A673 (cell line): ENCODE measurements around the gene GPHN. TPM values are rescaled to one million over a fixed set of nuclear protein-coding genes. Genes with fewer than 3 reads are reported as not detected.

Experiments
- BruUV-seq: library from RNA; stranded (reverse); fragments of 400-500 nt; replicated peaks from 2 replicates; lab custom pipeline; 2021; lab: Mats Ljungman, UMichigan
- CTCF ChIA-PET: fragments of 300-600 bp; sonication (Branson Sonifier 250); formaldehyde crosslinking; loops from one replicate; lab custom pipeline; 2022; ENCODE audit warnings: antibody characterized with exemption; lab: Charles Lee
- POLR2A ChIA-PET: fragments of 300-600 bp; sonication (Branson Sonifier 250); formaldehyde crosslinking; loops from one replicate; lab custom pipeline; 2022; ENCODE audit warnings: antibody characterized with exemption; ENCODE audit not compliant: low non-redundant PET; lab: Charles Lee
- DNase-seq: peaks from one replicate; pipeline ENCODE4 v3.0.0-alpha.2; 2015; ENCODE audit warnings: low spot score
- H3K27ac ChIP-seq: fragments of 200-600 bp; sonication (generic); 2 replicates; pipeline ENCODE4 v1.5.1; 2016; ENCODE audit warnings: mixed run types, low read depth, mild to moderate bottlenecking, mixed read lengths, antibody characterized with exemption, low read length; ENCODE audit not compliant: poor library complexity, severe bottlenecking
- H3K27me3 ChIP-seq: fragments of 200-600 bp; sonication (generic); replicated peaks from 2 replicates; pipeline ENCODE4 v1.6.1; 2017; ENCODE audit warnings: mixed run types, low read depth, mild to moderate bottlenecking, mixed read lengths, antibody characterized with exemption, low read length; ENCODE audit not compliant: insufficient read depth, poor library complexity
- H3K36me3 ChIP-seq: fragments of 200-600 bp; sonication (generic); 2 replicates; pipeline ENCODE4 v1.6.1; 2016; ENCODE audit warnings: mixed run types, mild to moderate bottlenecking, mixed read lengths, antibody characterized with exemption, low read length; ENCODE audit not compliant: insufficient read depth, poor library complexity, severe bottlenecking
- H3K4me1 ChIP-seq: fragments of 200-600 bp; sonication (generic); 2 replicates; pipeline ENCODE4 v1.6.1; 2017; ENCODE audit warnings: mixed run types, mild to moderate bottlenecking, mixed read lengths, antibody characterized with exemption, low read length; ENCODE audit not compliant: insufficient read depth, poor library complexity, severe bottlenecking
- H3K4me3 ChIP-seq: fragments of 200-600 bp; sonication (generic); 2 replicates; pipeline ENCODE4 v1.5.1; 2016; ENCODE audit warnings: low read depth, mixed run types, mild to moderate bottlenecking, mixed read lengths, low read length; ENCODE audit not compliant: poor library complexity, severe bottlenecking
- H3K9me3 ChIP-seq: fragments of 200-600 bp; sonication (generic); 2 replicates; pipeline ENCODE4 v1.6.1; 2016; ENCODE audit warnings: mixed run types, low read depth, mild to moderate bottlenecking, mixed read lengths, antibody characterized with exemption, low read length; ENCODE audit not compliant: poor library complexity, severe bottlenecking
- EZH2 ChIP-seq: fragments of 200-600 bp; sonication (generic); IDR thresholded peaks from 2 replicates; pipeline ENCODE4 v1.6.1; 2017; ENCODE audit warnings: borderline replicate concordance, low read depth, mild to moderate bottlenecking, mixed read lengths, antibody characterized with exemption, low read length; ENCODE audit not compliant: poor library complexity, severe bottlenecking
- intact Hi-C: fragments of 100-400 bp; cut with micrococcal nuclease; formaldehyde crosslinking; loops from one replicate; pipeline ENCODE4 v1.10.0; 2022; ENCODE audit not compliant: unreplicated experiment
- total RNA-seq: library from RNA; stranded (reverse); gene quantifications from 2 replicates; pipeline ENCODE4 v1.2.3, GENCODE V29; 2021
- TF ChIP-seq, protein P1 (sequence below): fragments of 300-800, 200-600 bp; sonication (generic); conservative IDR thresholded peaks from 2 replicates; pipeline ENCODE4 v1.5.1; 2017; ENCODE audit warnings: low read depth, mild to moderate bottlenecking, antibody characterized with exemption, low read length, moderate library complexity, mixed read lengths

GPHN gene
- total RNA-seq, 1 experiment from 2014 or later, result 30.3 TPM

DNA sequence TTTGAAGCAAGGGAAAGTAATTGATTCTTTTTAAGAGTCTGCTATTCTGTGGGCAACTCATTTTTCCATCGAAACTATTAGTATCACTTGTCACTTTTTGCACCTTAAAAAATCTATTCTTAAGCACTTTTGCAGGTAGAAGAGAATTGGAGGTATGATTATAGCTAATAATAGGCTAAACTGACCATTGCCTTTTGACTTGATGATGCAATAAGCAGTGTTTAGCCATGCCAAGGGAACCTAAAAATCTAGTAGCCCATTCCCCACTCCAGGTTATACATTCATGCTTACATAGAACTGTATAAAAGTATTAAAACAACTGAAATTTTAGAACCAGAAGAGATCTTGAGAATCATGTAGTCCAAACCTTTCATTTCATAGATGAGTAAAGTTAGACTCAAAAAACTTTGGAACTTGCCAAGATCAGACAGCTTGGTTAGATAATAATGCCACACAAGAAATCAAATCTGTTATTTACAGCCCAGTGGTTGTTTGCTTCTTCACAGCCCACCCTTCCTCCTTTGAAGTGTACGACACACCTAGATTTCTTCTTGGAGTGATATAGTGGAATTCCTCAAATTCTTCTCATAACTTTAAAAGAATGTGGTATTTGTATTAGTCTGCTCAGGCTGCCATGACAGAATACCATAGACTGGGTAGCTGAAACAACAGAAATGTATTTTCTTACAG lies 659.6 kb downstream of the GPHN start:
- H3K4me1 ChIP-seq, result peaks cover 47% of the 10 kb centered on the region
- DNase-seq, result no peak
- intact Hi-C loops, result loop anchor here (1.0 to 5.0 kb wide), 5 partner anchors 73 to 405 kb away; partner anchors contain the start of genes EIF2S1 and PALS1
- no peaks in the 10 kb centered on the region for H3K27me3 ChIP-seq
- peak overlapping the region; percentile 60 for H3K27ac ChIP-seq
- H3K9me3 ChIP-seq, result no peaks in the 10 kb centered on the region
- H3K36me3 ChIP-seq, result no peaks in the 10 kb centered on the region
- BruUV-seq, result TSS peak; percentile 73
- H3K4me3 ChIP-seq, result peak overlapping the region; percentile 1
- TF ChIP-seq EZH2, result no peak
- TF ChIP-seq, protein P1, sequence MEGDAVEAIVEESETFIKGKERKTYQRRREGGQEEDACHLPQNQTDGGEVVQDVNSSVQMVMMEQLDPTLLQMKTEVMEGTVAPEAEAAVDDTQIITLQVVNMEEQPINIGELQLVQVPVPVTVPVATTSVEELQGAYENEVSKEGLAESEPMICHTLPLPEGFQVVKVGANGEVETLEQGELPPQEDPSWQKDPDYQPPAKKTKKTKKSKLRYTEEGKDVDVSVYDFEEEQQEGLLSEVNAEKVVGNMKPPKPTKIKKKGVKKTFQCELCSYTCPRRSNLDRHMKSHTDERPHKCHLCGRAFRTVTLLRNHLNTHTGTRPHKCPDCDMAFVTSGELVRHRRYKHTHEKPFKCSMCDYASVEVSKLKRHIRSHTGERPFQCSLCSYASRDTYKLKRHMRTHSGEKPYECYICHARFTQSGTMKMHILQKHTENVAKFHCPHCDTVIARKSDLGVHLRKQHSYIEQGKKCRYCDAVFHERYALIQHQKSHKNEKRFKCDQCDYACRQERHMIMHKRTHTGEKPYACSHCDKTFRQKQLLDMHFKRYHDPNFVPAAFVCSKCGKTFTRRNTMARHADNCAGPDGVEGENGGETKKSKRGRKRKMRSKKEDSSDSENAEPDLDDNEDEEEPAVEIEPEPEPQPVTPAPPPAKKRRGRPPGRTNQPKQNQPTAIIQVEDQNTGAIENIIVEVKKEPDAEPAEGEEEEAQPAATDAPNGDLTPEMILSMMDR, result no peak
- ChIA-PET CTCF (interaction anchor here (4.5 kb wide), 1 partner anchor 118 kb away, joined by 44 read pairs; no protein-coding TSS in a partner anchor), POLR2A (no interaction called here)

DNA sequence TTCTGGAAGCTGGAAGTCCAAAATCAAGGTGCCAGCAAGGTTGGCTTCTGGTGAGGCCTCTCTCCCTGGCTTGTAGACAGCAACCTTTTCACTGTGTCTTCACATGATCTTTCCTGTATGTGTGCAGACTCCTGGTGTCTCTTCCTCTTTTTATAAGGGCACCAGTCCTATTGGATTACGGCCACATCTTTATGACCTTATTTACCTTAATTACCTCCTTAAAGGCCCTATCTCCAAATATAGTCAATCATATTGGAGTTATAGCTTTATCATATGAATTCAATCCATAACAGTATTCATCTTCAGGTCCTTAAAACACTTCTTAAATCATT lies 660.1 kb downstream of the GPHN start:
- H3K27me3 ChIP-seq, result no peaks in the 10 kb centered on the region
- H3K36me3 ChIP-seq, result no peaks in the 10 kb centered on the region
- H3K9me3 ChIP-seq, result peaks cover 2% of the 10 kb centered on the region
- peak overlapping the region; percentile 60 for H3K27ac ChIP-seq
- intact Hi-C loops, result loop anchor here (1.0 to 5.0 kb wide), 4 partner anchors 73 to 404 kb away; partner anchors contain the start of genes EIF2S1 and PALS1
- peak; percentile 49 for DNase-seq
- no TSS peak for BruUV-seq
- peaks cover 47% of the 10 kb centered on the region for H3K4me1 ChIP-seq
- ChIA-PET CTCF (interaction anchor here (0.6 to 4.5 kb wide), 2 partner anchors 80 to 118 kb away, joined by 3 to 44 read pairs; no protein-coding TSS in a partner anchor), POLR2A (no interaction called here)
- H3K4me3 ChIP-seq, result no peak overlapping the region
- no peak for TF ChIP-seq EZH2
- TF ChIP-seq, protein P1, result no peak

DNA sequence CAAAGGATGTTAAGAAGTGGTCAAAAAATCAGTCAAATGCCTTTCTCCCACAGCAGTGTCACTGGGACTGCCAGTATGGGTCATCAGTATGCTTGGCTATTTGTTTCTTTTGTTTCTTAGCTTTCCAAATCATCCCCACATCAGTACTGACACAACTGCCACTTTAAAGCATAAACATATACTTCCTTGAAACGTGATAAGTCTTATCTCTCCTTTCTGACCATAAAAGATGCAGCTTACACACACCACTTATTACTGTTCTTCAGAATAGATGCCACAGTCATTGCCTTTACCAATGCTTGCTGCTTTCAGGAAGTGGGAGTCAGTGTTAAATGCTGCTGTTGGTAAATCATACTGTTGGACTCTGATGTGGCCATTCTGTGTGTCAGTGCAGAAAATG lies 662.7 kb downstream of the GPHN start:
- no TSS peak for BruUV-seq
- intact Hi-C loops, result no loop called here
- DNase-seq, result peak; percentile 23

More for the DNA sequence above, 662.7 kb downstream of the GPHN start:
- Histone ChIP-seq H3K9me3 (peaks cover 11% of the 10 kb centered on the region), H3K36me3 (no peaks in the 10 kb centered on the region), H3K4me1 (peaks cover 40% of the 10 kb centered on the region), H3K4me3 (no peak overlapping the region), H3K27me3 (no peaks in the 10 kb centered on the region), H3K27ac (no peak overlapping the region)
- ChIA-PET POLR2A (no interaction called here), CTCF (no interaction called here)
- TF ChIP-seq, protein P1, result no peak
- no peak for TF ChIP-seq EZH2
